Measurements from ENCODE around the gene E2F7.

E2F7 gene

GRCh38 chr12:77064896-77065360, 441 bp downstream of the E2F7 start:
- no peaks in the 10 kb centered on the region for H3K27me3 ChIP-seq (ENCODE audit: insufficient read depth, low read length)
- peak overlapping the region; percentile 45 for H2AFZ ChIP-seq (ENCODE audit: low read length, unreplicated experiment)
- H3K27ac ChIP-seq (ENCODE audit: low read depth, low read length), result peak overlapping the region; percentile 83
- H3K36me3 ChIP-seq (ENCODE audit: insufficient read depth, low read length), result peaks cover 25% of the 10 kb centered on the region
- H3K4me1 ChIP-seq (ENCODE audit: control insufficient read depth, insufficient read depth, low read length, unreplicated experiment), result peaks cover 42% of the 10 kb centered on the region
- H3K79me2 ChIP-seq (ENCODE audit: control insufficient read depth, insufficient read depth, low read length, unreplicated experiment), result peaks cover 54% of the 10 kb centered on the region
- peak overlapping the region; percentile 90 for H3K4me3 ChIP-seq (ENCODE audit: low read depth, low read length)

GRCh38 chr12:77062846-77063461, 2.4 kb downstream of the E2F7 start:
- peak overlapping the region; percentile 90 for H3K4me3 ChIP-seq (ENCODE audit: low read depth, low read length)
- H3K4me1 ChIP-seq (ENCODE audit: control insufficient read depth, insufficient read depth, low read length, unreplicated experiment), result peaks cover 61% of the 10 kb centered on the region
- no peaks in the 10 kb centered on the region for H3K27me3 ChIP-seq (ENCODE audit: insufficient read depth, low read length)
- H3K79me2 ChIP-seq (ENCODE audit: control insufficient read depth, insufficient read depth, low read length, unreplicated experiment), result peaks cover 72% of the 10 kb centered on the region
- no peak overlapping the region for H2AFZ ChIP-seq (ENCODE audit: low read length, unreplicated experiment)
- peaks cover 34% of the 10 kb centered on the region for H3K36me3 ChIP-seq (ENCODE audit: insufficient read depth, low read length)
- H3K27ac ChIP-seq (ENCODE audit: low read depth, low read length), result peak overlapping the region; percentile 83

- H3K4me3 ChIP-seq (ENCODE audit: low read depth, low read length), result peak overlapping the region; percentile 90
- H3K27ac ChIP-seq (ENCODE audit: low read depth, low read length), result peak overlapping the region; percentile 83
- H2AFZ ChIP-seq (ENCODE audit: low read length, unreplicated experiment), result no peak overlapping the region
- peaks cover 77% of the 10 kb centered on the region for H3K79me2 ChIP-seq (ENCODE audit: control insufficient read depth, insufficient read depth, low read length, unreplicated experiment)
- no peaks in the 10 kb centered on the region for H3K27me3 ChIP-seq (ENCODE audit: insufficient read depth, low read length)
- peaks cover 64% of the 10 kb centered on the region for H3K4me1 ChIP-seq (ENCODE audit: control insufficient read depth, insufficient read depth, low read length, unreplicated experiment)
- peaks cover 40% of the 10 kb centered on the region for H3K36me3 ChIP-seq (ENCODE audit: insufficient read depth, low read length)
Measured at GRCh38 chr12:77062396-77062795, 3.0 kb downstream of the E2F7 start.

GRCh38 chr12:77060883-77061240, 4.5 kb downstream of the E2F7 start:
- peaks cover 49% of the 10 kb centered on the region for H3K36me3 ChIP-seq (ENCODE audit: insufficient read depth, low read length)
- no peaks in the 10 kb centered on the region for H3K27me3 ChIP-seq (ENCODE audit: insufficient read depth, low read length)
- no peak overlapping the region for H2AFZ ChIP-seq (ENCODE audit: low read length, unreplicated experiment)
- H3K4me3 ChIP-seq (ENCODE audit: low read depth, low read length), result peak overlapping the region; percentile 90; the same call in 1 of the 2 replicates
- peak overlapping the region; percentile 83 for H3K27ac ChIP-seq (ENCODE audit: low read depth, low read length)
- peaks cover 58% of the 10 kb centered on the region for H3K4me1 ChIP-seq (ENCODE audit: control insufficient read depth, insufficient read depth, low read length, unreplicated experiment)
- peaks cover 91% of the 10 kb centered on the region for H3K79me2 ChIP-seq (ENCODE audit: control insufficient read depth, insufficient read depth, low read length, unreplicated experiment)

GRCh38 chr12:77060136-77060882, 5.1 kb downstream of the E2F7 start:
- Histone ChIP-seq H3K27me3 (ENCODE audit: insufficient read depth, low read length) (no peaks in the 10 kb centered on the region), H3K27ac (ENCODE audit: low read depth, low read length) (peak overlapping the region; percentile 83), H3K4me1 (ENCODE audit: control insufficient read depth, insufficient read depth, low read length, unreplicated experiment) (peaks cover 58% of the 10 kb centered on the region), H3K79me2 (ENCODE audit: control insufficient read depth, insufficient read depth, low read length, unreplicated experiment) (peaks cover 95% of the 10 kb centered on the region), H3K4me3 (ENCODE audit: low read depth, low read length) (no peak overlapping the region), H2AFZ (ENCODE audit: low read length, unreplicated experiment) (no peak overlapping the region), H3K36me3 (ENCODE audit: insufficient read depth, low read length) (peaks cover 52% of the 10 kb centered on the region)

GRCh38 chr12:77058740-77059139, 6.6 kb downstream of the E2F7 start:
- Histone ChIP-seq H3K4me1 (ENCODE audit: control insufficient read depth, insufficient read depth, low read length, unreplicated experiment) (peaks cover 60% of the 10 kb centered on the region), H3K36me3 (ENCODE audit: insufficient read depth, low read length) (peaks cover 65% of the 10 kb centered on the region)

GRCh38 chr12:77054851-77055250, 10.5 kb downstream of the E2F7 start:
- Histone ChIP-seq H3K27me3 (ENCODE audit: insufficient read depth, low read length) (no peaks in the 10 kb centered on the region), H3K79me2 (ENCODE audit: control insufficient read depth, insufficient read depth, low read length, unreplicated experiment) (peaks cover 78% of the 10 kb centered on the region), H3K4me3 (ENCODE audit: low read depth, low read length) (no peak overlapping the region), H3K27ac (ENCODE audit: low read depth, low read length) (no peak overlapping the region), H3K4me1 (ENCODE audit: control insufficient read depth, insufficient read depth, low read length, unreplicated experiment) (peaks cover 35% of the 10 kb centered on the region), H3K36me3 (ENCODE audit: insufficient read depth, low read length) (peaks cover 44% of the 10 kb centered on the region), H2AFZ (ENCODE audit: low read length, unreplicated experiment) (no peak overlapping the region)

More at GRCh38 chr12:77058740-77059139, 6.6 kb downstream of the E2F7 start:
- H3K27me3 ChIP-seq (ENCODE audit: insufficient read depth, low read length), result no peaks in the 10 kb centered on the region
- H2AFZ ChIP-seq (ENCODE audit: low read length, unreplicated experiment), result no peak overlapping the region
- peaks cover 93% of the 10 kb centered on the region for H3K79me2 ChIP-seq (ENCODE audit: control insufficient read depth, insufficient read depth, low read length, unreplicated experiment)
- peak overlapping the region; percentile 83 for H3K27ac ChIP-seq (ENCODE audit: low read depth, low read length)
- peak overlapping the region; percentile 21 for H3K4me3 ChIP-seq (ENCODE audit: low read depth, low read length)

GRCh38 chr12:77053259-77053658, 12.1 kb downstream of the E2F7 start:
- H3K4me3 ChIP-seq (ENCODE audit: low read depth, low read length), result no peak overlapping the region
- H2AFZ ChIP-seq (ENCODE audit: low read length, unreplicated experiment), result no peak overlapping the region
- peaks cover 45% of the 10 kb centered on the region for H3K36me3 ChIP-seq (ENCODE audit: insufficient read depth, low read length)
- H3K27ac ChIP-seq (ENCODE audit: low read depth, low read length), result no peak overlapping the region
- H3K4me1 ChIP-seq (ENCODE audit: control insufficient read depth, insufficient read depth, low read length, unreplicated experiment), result peaks cover 20% of the 10 kb centered on the region
- peaks cover 67% of the 10 kb centered on the region for H3K79me2 ChIP-seq (ENCODE audit: control insufficient read depth, insufficient read depth, low read length, unreplicated experiment)
- H3K27me3 ChIP-seq (ENCODE audit: insufficient read depth, low read length), result no peaks in the 10 kb centered on the region

GRCh38 chr12:77049767-77050353, 15.5 kb downstream of the E2F7 start:
- peaks cover 36% of the 10 kb centered on the region for H3K36me3 ChIP-seq (ENCODE audit: insufficient read depth, low read length)
- no peak overlapping the region for H2AFZ ChIP-seq (ENCODE audit: low read length, unreplicated experiment)
- H3K4me1 ChIP-seq (ENCODE audit: control insufficient read depth, insufficient read depth, low read length, unreplicated experiment), result peaks cover 14% of the 10 kb centered on the region
- no peaks in the 10 kb centered on the region for H3K27me3 ChIP-seq (ENCODE audit: insufficient read depth, low read length)
- peaks cover 38% of the 10 kb centered on the region for H3K79me2 ChIP-seq (ENCODE audit: control insufficient read depth, insufficient read depth, low read length, unreplicated experiment)
- no peak overlapping the region for H3K4me3 ChIP-seq (ENCODE audit: low read depth, low read length)
- H3K27ac ChIP-seq (ENCODE audit: low read depth, low read length), result no peak overlapping the region

- no peak overlapping the region for H2AFZ ChIP-seq (ENCODE audit: low read length, unreplicated experiment)
- peaks cover under 1% of the 10 kb centered on the region for H3K4me1 ChIP-seq (ENCODE audit: control insufficient read depth, insufficient read depth, low read length, unreplicated experiment)
- no peak overlapping the region for H3K27ac ChIP-seq (ENCODE audit: low read depth, low read length)
- peaks cover 45% of the 10 kb centered on the region for H3K36me3 ChIP-seq (ENCODE audit: insufficient read depth, low read length)
- H3K27me3 ChIP-seq (ENCODE audit: insufficient read depth, low read length), result no peaks in the 10 kb centered on the region
- H3K79me2 ChIP-seq (ENCODE audit: control insufficient read depth, insufficient read depth, low read length, unreplicated experiment), result peaks cover 15% of the 10 kb centered on the region
- no peak overlapping the region for H3K4me3 ChIP-seq (ENCODE audit: low read depth, low read length)
Measured at GRCh38 chr12:77047341-77048109, 17.8 kb downstream of the E2F7 start.
